GM21423 (cell line): ENCODE data around the gene SDE2.
"Not testable (repeated sequence)": the region's sequence is repeated elsewhere in the genome, so short reads cannot be mapped to it uniquely, and the experiment has no call there.

ENCODE experiments used
- ATAC-seq: cut with Tn5 transposase; IDR thresholded peaks from one replicate; pipeline ENCODE4 v1.9.1; 2021; ENCODE audit warnings: mild to moderate bottlenecking, moderate library complexity; ENCODE audit not compliant: unreplicated experiment

The SDE2 gene

GRCh38 chr1:225945564-225945963, 53.6 kb downstream of the SDE2 start:
- no peak for ATAC-seq

GRCh38 chr1:225944951-225945350, 54.2 kb downstream of the SDE2 start:
- ATAC-seq = peak; percentile 59

- ATAC-seq = no peak
These were observed 54.8 kb downstream of the SDE2 start for GRCh38 chr1:225944387-225944786.

GRCh38 chr1:225943582-225943981, 55.6 kb downstream of the SDE2 start:
- ATAC-seq = no peak

- ATAC-seq = peak; percentile 73
These were observed 56.6 kb downstream of the SDE2 start for GRCh38 chr1:225942574-225942973.

- ATAC-seq = no peak
These were observed 57.3 kb downstream of the SDE2 start for GRCh38 chr1:225941942-225942222.

- ATAC-seq = no peak
These were observed 57.8 kb downstream of the SDE2 start, which contains the start of gene LEFTY2 for GRCh38 chr1:225941187-225941941. LEFTY2 (minus strand) TSS chr1:225941220; CDS start chr1:225941140, 80 bp downstream.

GRCh38 chr1:225940385-225941151, 58.6 kb downstream of the SDE2 start:
- no peak for ATAC-seq

- not testable (repeated sequence) for ATAC-seq
These were observed 59.2 kb downstream of the SDE2 start for GRCh38 chr1:225939939-225940310.

- not testable (repeated sequence) for ATAC-seq
These were observed 59.8 kb downstream of the SDE2 start for GRCh38 chr1:225939097-225939938.

GRCh38 chr1:225937048-225937968, 61.8 kb downstream of the SDE2 start:
- ATAC-seq = no peak

- no peak for ATAC-seq
These were observed 62.6 kb downstream of the SDE2 start for GRCh38 chr1:225936523-225936922.

- not testable (repeated sequence) for ATAC-seq
These were observed 63.1 kb downstream of the SDE2 start for GRCh38 chr1:225936086-225936485.

- ATAC-seq = no peak
These were observed 64.4 kb downstream of the SDE2 start for GRCh38 chr1:225934711-225935110.

GRCh38 chr1:225933072-225933471, 66.1 kb downstream of the SDE2 start:
- no peak for ATAC-seq
